Measurements from ENCODE around the gene APP. TPM values are rescaled to one million over a fixed set of nuclear protein-coding genes. Genes with fewer than 3 reads are reported as not detected.

Gene APP
- total and polyA plus RNA-seq, 10 of the 15 experiments (the other 5 are each of a cell fraction or from before 2014, with no cell fraction given), result 8.8 to 94.9 (median 51.0) TPM

DNA sequence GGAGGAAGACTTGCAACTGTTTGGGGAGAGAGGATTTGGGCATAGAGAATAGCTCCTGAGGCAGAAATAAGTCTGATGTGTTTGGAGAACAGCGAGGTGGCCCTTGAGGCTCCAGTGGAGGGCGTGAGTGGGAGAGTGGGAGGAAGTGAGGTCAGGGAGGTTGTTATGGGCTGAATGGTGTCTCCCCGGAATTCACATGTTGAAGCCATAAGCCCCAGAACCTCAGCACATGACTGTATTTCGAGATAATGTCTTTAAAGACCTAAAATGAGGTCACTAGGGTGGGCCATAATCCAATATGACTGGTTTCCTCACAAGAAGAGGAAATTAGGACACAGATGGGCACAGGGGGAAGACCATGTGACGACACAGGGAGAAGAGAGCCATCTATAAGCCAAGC, 17.9 kb upstream of the APP start:
- ChIA-PET CTCF (no interaction called here), POLR2A (no interaction called here), SMC1A (ENCODE audit: uncharacterized antibody, unreplicated experiment) (no interaction called here), RAD21 (ENCODE audit: unreplicated experiment) (no interaction called here)
- ATAC-seq (no peak), DNase-seq (ENCODE audit: low read depth, low spot score) (no peak), FAIRE-seq (no peak)
- no peak overlapping the region for H3K27ac ChIP-seq (ENCODE audit: control insufficient read depth, insufficient read depth)
- no peak overlapping the region for H3K4me2 ChIP-seq (ENCODE audit: control insufficient read depth, insufficient read depth)
- H3K27me3 ChIP-seq (replicated peaks in 1 of 2; ENCODE audit: control insufficient read depth in 2 of 2, insufficient read depth in 2 of 2, low read length in 1 of 2), result no peaks in the 10 kb centered on the region
- TF ChIP-seq ASH2L (IDR thresholded peaks at IDR 0.05; ENCODE audit: borderline replicate concordance, low read depth) (no peak), STAT3 (IDR thresholded peaks at IDR 0.05; ENCODE audit: low read depth, low read length) (no peak), JUNB (IDR thresholded peaks at IDR 0.05) (no peak), SREBF2 (IDR thresholded peaks at IDR 0.05; ENCODE audit: low read length) (no peak), SPI1 (IDR thresholded peaks at IDR 0.05; ENCODE audit: borderline replicate concordance, insufficient read depth, low read depth, low read length) (no peak), CHD4 (IDR thresholded peaks at IDR 0.05) (no peak), SUPT20H (IDR thresholded peaks at IDR 0.05; ENCODE audit: borderline replicate concordance, control insufficient read depth, low read depth, low read length) (no peak)
- H3K9ac ChIP-seq (ENCODE audit: control insufficient read depth, insufficient read depth, low read length), result no peak overlapping the region
- 3% methylated on average over 5 of the region's 5 CpGs for WGBS (ENCODE audit: insufficient coverage, insufficient replicate concordance, low lambda C conversion rate, missing lambda C conversion rate)
- H3K79me2 ChIP-seq (ENCODE audit: control insufficient read depth, insufficient read depth, low read length), result no peaks in the 10 kb centered on the region
- no peaks in the 10 kb centered on the region for H3K4me1 ChIP-seq (ENCODE audit: control insufficient read depth, insufficient read depth, low read length)
- intact Hi-C loops (cut with micrococcal nuclease; ENCODE audit: unreplicated experiment) (no loop called here), in situ Hi-C loops (cut with MboI) (no loop called here)
- no peak overlapping the region for H2AFZ ChIP-seq (ENCODE audit: control insufficient read depth, low read depth, low read length)
- no peaks in the 10 kb centered on the region for H3K9me3 ChIP-seq (replicated peaks; ENCODE audit: control insufficient read depth, insufficient read depth, low read length)
- BruUV-seq (replicated peaks), result no TSS peak
- H3K36me3 ChIP-seq (ENCODE audit: control insufficient read depth in 2 of 2, insufficient read depth in 2 of 2, low read length in 1 of 2), result no peaks in the 10 kb centered on the region
- H3K4me3 ChIP-seq, result no peak overlapping the region
- H4K20me1 ChIP-seq (ENCODE audit: control insufficient read depth, insufficient read depth), result no peaks in the 10 kb centered on the region

DNA sequence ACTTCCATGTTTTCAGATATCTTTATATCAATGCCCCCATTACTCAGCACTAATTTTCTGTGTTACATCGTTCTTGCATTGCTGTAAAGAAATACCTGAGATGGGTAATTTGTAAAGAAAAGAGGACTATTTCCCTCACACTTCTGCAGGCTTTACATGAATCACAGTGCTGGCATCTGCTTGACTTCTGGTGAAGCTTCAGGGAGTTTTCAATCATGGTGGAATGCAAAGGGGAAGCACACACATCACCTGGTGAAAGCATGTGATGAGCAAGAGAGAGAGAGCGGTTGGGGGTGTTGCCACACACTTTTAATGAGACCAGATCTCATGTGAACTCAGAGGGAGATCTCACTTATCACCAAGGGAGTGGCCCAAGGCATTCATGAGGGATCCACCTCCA, 14.9 kb upstream of the APP start:
- ChIA-PET RAD21 (ENCODE audit: unreplicated experiment) (no interaction called here), SMC1A (ENCODE audit: uncharacterized antibody, unreplicated experiment) (no interaction called here), POLR2A (no interaction called here), CTCF (no interaction called here)
- no peak overlapping the region for H3K4me2 ChIP-seq (ENCODE audit: control insufficient read depth, insufficient read depth)
- no peaks in the 10 kb centered on the region for H3K4me1 ChIP-seq (ENCODE audit: control insufficient read depth, insufficient read depth, low read length)
- in situ Hi-C loops (cut with MboI) (no loop called here), intact Hi-C loops (cut with micrococcal nuclease; ENCODE audit: unreplicated experiment) (no loop called here)
- no TSS peak for BruUV-seq (replicated peaks)
- H3K79me2 ChIP-seq (ENCODE audit: control insufficient read depth, insufficient read depth, low read length), result no peaks in the 10 kb centered on the region
- no peak for ATAC-seq
- no peaks in the 10 kb centered on the region for H4K20me1 ChIP-seq (ENCODE audit: control insufficient read depth, insufficient read depth)
- H3K36me3 ChIP-seq (ENCODE audit: control insufficient read depth in 2 of 2, insufficient read depth in 2 of 2, low read length in 1 of 2), result no peaks in the 10 kb centered on the region
- H3K4me3 ChIP-seq, result no peak overlapping the region
- no peak overlapping the region for H2AFZ ChIP-seq (ENCODE audit: control insufficient read depth, low read depth, low read length)
- DNase-seq (ENCODE audit: low read depth, low spot score), result no peak
- WGBS (ENCODE audit: insufficient coverage, insufficient replicate concordance, low lambda C conversion rate, missing lambda C conversion rate), result 0% methylated on average over 2 of the region's 2 CpGs
- H3K27ac ChIP-seq (ENCODE audit: control insufficient read depth, insufficient read depth), result no peak overlapping the region
- FAIRE-seq, result no peak
- H3K9me3 ChIP-seq (replicated peaks; ENCODE audit: control insufficient read depth, insufficient read depth, low read length), result no peaks in the 10 kb centered on the region
- no peak overlapping the region for H3K9ac ChIP-seq (ENCODE audit: control insufficient read depth, insufficient read depth, low read length)
- no peaks in the 10 kb centered on the region for H3K27me3 ChIP-seq (replicated peaks in 1 of 2; ENCODE audit: control insufficient read depth in 2 of 2, insufficient read depth in 2 of 2, low read length in 1 of 2)
- TF ChIP-seq, protein P1, sequence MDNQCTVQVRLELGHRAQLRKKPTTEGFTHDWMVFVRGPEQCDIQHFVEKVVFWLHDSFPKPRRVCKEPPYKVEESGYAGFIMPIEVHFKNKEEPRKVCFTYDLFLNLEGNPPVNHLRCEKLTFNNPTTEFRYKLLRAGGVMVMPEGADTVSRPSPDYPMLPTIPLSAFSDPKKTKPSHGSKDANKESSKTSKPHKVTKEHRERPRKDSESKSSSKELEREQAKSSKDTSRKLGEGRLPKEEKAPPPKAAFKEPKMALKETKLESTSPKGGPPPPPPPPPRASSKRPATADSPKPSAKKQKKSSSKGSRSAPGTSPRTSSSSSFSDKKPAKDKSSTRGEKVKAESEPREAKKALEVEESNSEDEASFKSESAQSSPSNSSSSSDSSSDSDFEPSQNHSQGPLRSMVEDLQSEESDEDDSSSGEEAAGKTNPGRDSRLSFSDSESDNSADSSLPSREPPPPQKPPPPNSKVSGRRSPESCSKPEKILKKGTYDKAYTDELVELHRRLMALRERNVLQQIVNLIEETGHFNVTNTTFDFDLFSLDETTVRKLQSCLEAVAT (IDR thresholded peaks at IDR 0.05), result no peak
- TF ChIP-seq ZBTB11 (CRISPR knock-in tag; IDR thresholded peaks at IDR 0.05), result no peak
- no peak for TF ChIP-seq FOXM1 (IDR thresholded peaks at IDR 0.05; ENCODE audit: low read depth, low read length)
- TF ChIP-seq HDAC2 (IDR thresholded peaks at IDR 0.05), result no peak
- TF ChIP-seq NFYB (IDR thresholded peaks at IDR 0.05; ENCODE audit: insufficient read depth, low read depth, low read length), result no peak
- TF ChIP-seq LARP7 (IDR thresholded peaks at IDR 0.05), result no peak

Data from GM12878 (cell line).